ENCODE data around the gene LRRC25.

DNA sequence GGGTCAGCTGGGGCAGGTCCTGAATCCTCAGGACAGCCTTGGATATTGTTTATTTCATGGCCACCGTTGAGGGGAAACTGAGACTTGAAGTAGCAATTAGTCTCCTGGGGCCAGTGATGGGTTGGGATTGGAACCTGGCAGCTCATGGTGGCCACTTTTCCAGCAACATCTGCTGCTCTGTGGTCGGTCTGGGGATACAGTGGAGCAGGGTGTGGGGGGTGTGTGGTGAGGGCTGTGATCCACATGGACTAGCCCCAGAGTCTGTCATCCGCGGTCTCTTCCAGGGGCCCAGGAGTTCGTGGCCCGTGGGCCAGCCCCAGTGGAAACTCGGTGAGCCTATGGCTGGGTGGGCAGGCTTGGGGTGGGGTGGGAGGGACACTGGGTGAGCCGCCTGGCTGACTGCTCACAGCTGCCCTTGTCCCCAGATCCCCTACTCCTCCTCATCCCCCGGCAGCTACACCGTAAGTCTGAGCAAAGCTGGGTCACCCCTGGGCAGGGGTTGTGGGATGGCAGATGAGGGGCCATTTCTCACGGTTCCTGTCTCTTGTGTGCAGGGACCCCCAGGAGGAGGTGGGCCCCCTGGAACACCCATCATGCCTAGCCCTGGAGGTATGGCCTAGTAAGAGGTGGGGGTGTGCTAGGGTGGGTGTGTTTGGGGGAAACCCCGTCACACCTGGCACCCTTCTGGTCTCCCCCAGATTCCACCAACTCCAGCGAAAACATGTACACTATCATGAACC, 35.0 kb upstream of the LRRC25 start:
- TF ChIP-seq, protein P1, sequence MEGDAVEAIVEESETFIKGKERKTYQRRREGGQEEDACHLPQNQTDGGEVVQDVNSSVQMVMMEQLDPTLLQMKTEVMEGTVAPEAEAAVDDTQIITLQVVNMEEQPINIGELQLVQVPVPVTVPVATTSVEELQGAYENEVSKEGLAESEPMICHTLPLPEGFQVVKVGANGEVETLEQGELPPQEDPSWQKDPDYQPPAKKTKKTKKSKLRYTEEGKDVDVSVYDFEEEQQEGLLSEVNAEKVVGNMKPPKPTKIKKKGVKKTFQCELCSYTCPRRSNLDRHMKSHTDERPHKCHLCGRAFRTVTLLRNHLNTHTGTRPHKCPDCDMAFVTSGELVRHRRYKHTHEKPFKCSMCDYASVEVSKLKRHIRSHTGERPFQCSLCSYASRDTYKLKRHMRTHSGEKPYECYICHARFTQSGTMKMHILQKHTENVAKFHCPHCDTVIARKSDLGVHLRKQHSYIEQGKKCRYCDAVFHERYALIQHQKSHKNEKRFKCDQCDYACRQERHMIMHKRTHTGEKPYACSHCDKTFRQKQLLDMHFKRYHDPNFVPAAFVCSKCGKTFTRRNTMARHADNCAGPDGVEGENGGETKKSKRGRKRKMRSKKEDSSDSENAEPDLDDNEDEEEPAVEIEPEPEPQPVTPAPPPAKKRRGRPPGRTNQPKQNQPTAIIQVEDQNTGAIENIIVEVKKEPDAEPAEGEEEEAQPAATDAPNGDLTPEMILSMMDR (IDR thresholded peaks at IDR 0.05) = no peak
- TF ChIP-seq POLR2A (IDR thresholded peaks at IDR 0.05) = no peak
